Measurements from ENCODE around the gene SLC6A18.

GRCh38 chr5:1244976-1245375 is 19.8 kb downstream of the SLC6A18 start:
- TF ChIP-seq NRF1 (conservative IDR thresholded peaks at IDR 0.05 in 1 of 2, IDR thresholded peaks at IDR 0.05 in 1 of 2) (no peak), JUNB (CRISPR knock-in tag; conservative IDR thresholded peaks at IDR 0.05) (no peak), ZNF311 (CRISPR knock-in tag; IDR thresholded peaks at IDR 0.05) (no peak), POLR2AphosphoS5 (IDR thresholded peaks at IDR 0.05; ENCODE audit: control insufficient read depth, insufficient read depth, low read depth, low read length) (no peak), ZNF766 (CRISPR knock-in tag; conservative IDR thresholded peaks at IDR 0.05) (no peak), MAFK (IDR thresholded peaks at IDR 0.05; ENCODE audit: low read length) (no peak), TBL1XR1 (IDR thresholded peaks at IDR 0.05; ENCODE audit: low read length in 2 of 2) (no peak)

Data from K562 (cell line).